Neural crest cell (in vitro differentiated cells): ENCODE data around the gene CLECL1. TPM values are rescaled to one million over a fixed set of nuclear protein-coding genes. Genes with fewer than 3 reads are reported as not detected.

ENCODE experiments used
- DNase-seq: peaks from one replicate; pipeline ENCODE4 v3.0.0; 2021; ENCODE audit warnings: low read depth, mixed read lengths, low spot score
- H3K27ac Mint-ChIP-seq: one replicate; pipeline ENCODE4 v1.8.0; 2021; ENCODE audit warnings: mild to moderate bottlenecking, mixed read lengths; ENCODE audit not compliant: unreplicated experiment
- H3K27me3 Mint-ChIP-seq: 2 replicates; pipeline ENCODE4 v1.8.0; 2021; ENCODE audit warnings: low read depth, mild to moderate bottlenecking, mixed read lengths
- H3K36me3 Mint-ChIP-seq: 2 replicates; pipeline ENCODE4 v1.8.0; 2021; ENCODE audit warnings: low read depth, mild to moderate bottlenecking, mixed read lengths
- H3K4me1 Mint-ChIP-seq: 2 replicates; pipeline ENCODE4 v1.8.0; 2021; ENCODE audit warnings: mixed read lengths
- H3K4me3 Mint-ChIP-seq: one replicate; pipeline ENCODE4 v1.8.0; 2021; ENCODE audit warnings: mild to moderate bottlenecking, mixed read lengths
- H3K9me3 Mint-ChIP-seq: 2 replicates; pipeline ENCODE4 v1.8.0; 2021; ENCODE audit warnings: mixed read lengths
- CTCF ChIP-seq: fragments of 200-600 bp; sonication (generic); conservative IDR thresholded peaks from 2 replicates; pipeline ENCODE4 v1.5.0; 2021; ENCODE audit warnings: antibody characterized with exemption, mild to moderate bottlenecking
- total RNA-seq: library from RNA; stranded (reverse); gene quantifications from 2 replicates; pipeline ENCODE4 v1.2.1, GENCODE V29; 2021

The CLECL1 gene
- total RNA-seq, 1 donor from 2014 or later = not detected

DNA sequence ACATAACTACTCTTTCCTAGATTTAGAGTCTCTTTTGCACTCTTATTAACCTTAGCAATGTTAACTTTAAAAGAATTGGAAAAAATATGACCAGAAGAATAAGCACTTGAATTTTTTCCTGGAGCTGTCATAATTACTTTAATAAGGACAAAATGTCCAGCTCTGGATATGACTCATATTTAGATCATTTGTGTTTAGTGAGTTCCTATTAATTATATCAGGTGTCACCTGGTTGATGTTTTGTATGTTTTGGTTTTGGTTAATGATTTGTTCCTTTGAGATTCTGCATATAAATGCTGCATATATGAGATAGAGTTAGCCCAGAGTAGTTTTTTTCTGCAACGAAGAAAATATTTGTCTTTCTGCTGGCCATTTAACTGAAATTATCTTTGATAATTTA is 5.1 kb downstream of the CLECL1 start:
- H3K9me3 Mint-ChIP-seq = no peaks in the 10 kb centered on the region
- no peaks in the 10 kb centered on the region for H3K27me3 Mint-ChIP-seq
- no peak for DNase-seq
- TF ChIP-seq CTCF = no peak
- H3K4me3 Mint-ChIP-seq = no peak overlapping the region
- no peaks in the 10 kb centered on the region for H3K36me3 Mint-ChIP-seq
- H3K27ac Mint-ChIP-seq = no peak overlapping the region
- H3K4me1 Mint-ChIP-seq = no peaks in the 10 kb centered on the region

GRCh38 chr12:9725213-9725870 is 7.6 kb downstream of the CLECL1 start:
- Mint-ChIP-seq H3K27ac (no peak overlapping the region), H3K27me3 (no peaks in the 10 kb centered on the region)

GRCh38 chr12:9724023-9724422 is 8.9 kb downstream of the CLECL1 start:
- no peaks in the 10 kb centered on the region for H3K9me3 Mint-ChIP-seq
- no peak for TF ChIP-seq CTCF
- DNase-seq = no peak
- H3K4me1 Mint-ChIP-seq = peaks cover 5% of the 10 kb centered on the region
- H3K36me3 Mint-ChIP-seq = no peaks in the 10 kb centered on the region
- H3K27ac Mint-ChIP-seq = no peak overlapping the region
- H3K27me3 Mint-ChIP-seq = no peaks in the 10 kb centered on the region
- no peak overlapping the region for H3K4me3 Mint-ChIP-seq

More at GRCh38 chr12:9725213-9725870, 7.6 kb downstream of the CLECL1 start:
- no peak for DNase-seq
- Mint-ChIP-seq H3K36me3 (no peaks in the 10 kb centered on the region), H3K9me3 (no peaks in the 10 kb centered on the region), H3K4me1 (peaks cover 5% of the 10 kb centered on the region), H3K4me3 (no peak overlapping the region)
- no peak for TF ChIP-seq CTCF

GRCh38 chr12:9721394-9722092 is 11.4 kb downstream of the CLECL1 start:
- Mint-ChIP-seq H3K9me3 (no peaks in the 10 kb centered on the region), H3K4me3 (no peak overlapping the region), H3K4me1 (peaks cover 5% of the 10 kb centered on the region), H3K27ac (no peak overlapping the region), H3K27me3 (no peaks in the 10 kb centered on the region), H3K36me3 (no peaks in the 10 kb centered on the region)
- no peak for TF ChIP-seq CTCF
- no peak for DNase-seq

DNA sequence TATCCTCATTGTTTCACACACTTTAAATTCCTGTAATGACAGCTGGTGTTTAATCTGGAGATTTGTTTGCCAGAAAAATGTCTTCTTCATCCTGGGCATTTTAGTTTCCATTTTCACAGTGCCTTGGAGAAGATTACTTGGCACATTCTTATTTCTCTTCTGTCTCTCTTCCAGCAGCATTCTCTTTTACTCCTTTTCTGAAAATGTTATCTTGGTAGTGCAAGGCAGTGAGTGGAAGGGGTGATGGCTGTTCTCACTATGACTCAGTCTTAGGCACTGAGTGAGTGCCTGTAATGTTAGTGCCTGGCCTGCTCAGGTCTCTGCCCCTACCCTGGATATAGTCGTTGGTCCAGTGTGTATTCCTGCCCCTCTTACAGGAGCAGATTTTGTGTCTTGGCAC is 13.1 kb downstream of the CLECL1 start:
- DNase-seq = no peak
- H3K4me3 Mint-ChIP-seq = no peak overlapping the region
- no peaks in the 10 kb centered on the region for H3K36me3 Mint-ChIP-seq
- no peaks in the 10 kb centered on the region for H3K27me3 Mint-ChIP-seq
- H3K27ac Mint-ChIP-seq = no peak overlapping the region
- no peak for TF ChIP-seq CTCF
- peaks cover 5% of the 10 kb centered on the region for H3K4me1 Mint-ChIP-seq
- H3K9me3 Mint-ChIP-seq = no peaks in the 10 kb centered on the region
